Type B pancreatic cell (in vitro differentiated cells): ENCODE measurements around the gene USH2A. TPM values are rescaled to one million over a fixed set of nuclear protein-coding genes. Genes with fewer than 3 reads are reported as not detected.

Experiments used
- DNase-seq: peaks from one replicate; pipeline ENCODE4 v3.0.0; 2021; ENCODE audit warnings: mixed read lengths; ENCODE audit not compliant: unreplicated experiment; ENCODE audit errors: extremely low spot score
- H3K27ac Mint-ChIP-seq: 2 replicates; pipeline ENCODE4 v1.8.0; 2021; ENCODE audit warnings: mild to moderate bottlenecking, mixed read lengths
- H3K27me3 Mint-ChIP-seq: 2 replicates; pipeline ENCODE4 v1.8.0; 2021; ENCODE audit warnings: mixed read lengths
- H3K36me3 Mint-ChIP-seq: 2 replicates; pipeline ENCODE4 v1.8.0; 2021; ENCODE audit warnings: mixed read lengths
- H3K4me1 Mint-ChIP-seq: one replicate; pipeline ENCODE4 v1.8.0; 2021; ENCODE audit warnings: mixed read lengths; ENCODE audit not compliant: unreplicated experiment
- H3K4me3 Mint-ChIP-seq: 2 replicates; pipeline ENCODE4 v1.8.0; 2021; ENCODE audit warnings: mild to moderate bottlenecking, mixed read lengths
- H3K9me3 Mint-ChIP-seq: 2 replicates; pipeline ENCODE4 v1.8.0; 2021; ENCODE audit warnings: mixed read lengths
- total RNA-seq: library from RNA; stranded (reverse); gene quantifications from 2 replicates; pipeline ENCODE4 v1.2.1, GENCODE V29; 2021; ENCODE audit warnings: low replicate concordance
- TF ChIP-seq, protein P1 (sequence below): fragments of 200-600 bp; sonication (generic); conservative IDR thresholded peaks from 2 replicates; pipeline ENCODE4 v1.5.0; 2021; ENCODE audit warnings: antibody characterized with exemption, mild to moderate bottlenecking

Gene USH2A
- total RNA-seq, 1 donor from 2014 or later: 0.22 TPM

GRCh38 chr1:215987092-215987875 is 436.0 kb downstream of the USH2A start:
- TF ChIP-seq, protein P1, sequence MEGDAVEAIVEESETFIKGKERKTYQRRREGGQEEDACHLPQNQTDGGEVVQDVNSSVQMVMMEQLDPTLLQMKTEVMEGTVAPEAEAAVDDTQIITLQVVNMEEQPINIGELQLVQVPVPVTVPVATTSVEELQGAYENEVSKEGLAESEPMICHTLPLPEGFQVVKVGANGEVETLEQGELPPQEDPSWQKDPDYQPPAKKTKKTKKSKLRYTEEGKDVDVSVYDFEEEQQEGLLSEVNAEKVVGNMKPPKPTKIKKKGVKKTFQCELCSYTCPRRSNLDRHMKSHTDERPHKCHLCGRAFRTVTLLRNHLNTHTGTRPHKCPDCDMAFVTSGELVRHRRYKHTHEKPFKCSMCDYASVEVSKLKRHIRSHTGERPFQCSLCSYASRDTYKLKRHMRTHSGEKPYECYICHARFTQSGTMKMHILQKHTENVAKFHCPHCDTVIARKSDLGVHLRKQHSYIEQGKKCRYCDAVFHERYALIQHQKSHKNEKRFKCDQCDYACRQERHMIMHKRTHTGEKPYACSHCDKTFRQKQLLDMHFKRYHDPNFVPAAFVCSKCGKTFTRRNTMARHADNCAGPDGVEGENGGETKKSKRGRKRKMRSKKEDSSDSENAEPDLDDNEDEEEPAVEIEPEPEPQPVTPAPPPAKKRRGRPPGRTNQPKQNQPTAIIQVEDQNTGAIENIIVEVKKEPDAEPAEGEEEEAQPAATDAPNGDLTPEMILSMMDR: no peak
- DNase-seq: no peak
- Mint-ChIP-seq H3K4me1 (no peaks in the 10 kb centered on the region), H3K27ac (no peak overlapping the region), H3K4me3 (no peak overlapping the region), H3K36me3 (no peaks in the 10 kb centered on the region), H3K27me3 (no peaks in the 10 kb centered on the region), H3K9me3 (no peaks in the 10 kb centered on the region)

DNA sequence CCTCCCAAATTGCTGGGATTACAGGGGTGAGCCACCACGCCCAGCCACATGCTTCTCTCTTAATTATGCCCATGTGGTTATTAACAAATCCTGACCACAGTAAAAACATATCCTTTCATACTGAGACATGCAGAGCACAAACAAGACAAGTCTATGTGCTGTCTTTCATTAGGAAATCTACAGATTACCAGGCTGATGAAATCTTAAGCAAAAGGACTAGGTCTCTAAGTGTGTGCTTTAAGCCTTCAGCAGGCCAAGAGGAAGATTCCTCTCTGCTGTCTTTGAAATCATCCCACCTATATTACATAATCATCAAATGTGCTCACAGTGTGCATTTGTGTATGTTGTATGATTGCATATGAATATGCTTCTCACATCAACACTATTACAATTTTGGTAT is 436.8 kb downstream of the USH2A start:
- DNase-seq: no peak
- Mint-ChIP-seq H3K4me3 (no peak overlapping the region), H3K27me3 (no peaks in the 10 kb centered on the region), H3K27ac (no peak overlapping the region), H3K9me3 (no peaks in the 10 kb centered on the region), H3K4me1 (no peaks in the 10 kb centered on the region), H3K36me3 (no peaks in the 10 kb centered on the region)
- TF ChIP-seq, protein P1: no peak

GRCh38 chr1:215983680-215984079 is 439.6 kb downstream of the USH2A start:
- no peaks in the 10 kb centered on the region for H3K36me3 Mint-ChIP-seq
- no peak for DNase-seq
- TF ChIP-seq, protein P1: no peak

DNA sequence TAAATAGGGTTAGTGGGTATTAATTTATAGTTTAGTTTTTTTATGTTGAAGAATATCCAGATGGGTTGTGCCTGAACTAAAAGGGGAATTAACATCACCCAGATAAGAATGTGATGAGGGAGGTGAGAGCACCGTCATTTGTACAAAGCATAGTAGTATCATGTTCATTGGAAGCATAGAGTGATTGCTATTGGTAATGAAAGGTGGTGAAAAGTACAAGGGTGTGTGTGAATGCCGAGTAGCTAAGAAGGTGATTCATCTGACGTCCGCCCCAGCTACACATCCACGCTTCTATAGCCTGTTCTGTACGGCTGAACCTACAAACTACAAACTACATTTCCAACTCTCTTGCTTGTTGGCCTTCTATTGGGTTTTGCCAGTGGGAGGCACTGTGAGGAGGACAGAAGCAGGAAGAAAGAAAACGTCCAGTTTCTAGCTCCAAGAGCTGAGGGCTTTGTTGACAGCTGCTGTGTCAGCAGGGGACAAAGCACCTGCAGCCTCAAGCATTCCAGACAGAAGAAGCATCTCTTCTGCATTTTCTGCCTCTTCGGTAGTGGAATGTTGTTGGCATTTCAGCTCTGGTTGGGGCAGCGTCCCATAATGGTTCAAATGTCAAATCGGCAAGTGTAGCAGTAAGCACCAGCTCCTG is 451.3 kb downstream of the USH2A start:
- TF ChIP-seq, protein P1: no peak
- H3K36me3 Mint-ChIP-seq: no peaks in the 10 kb centered on the region

More at GRCh38 chr1:215983680-215984079, 439.6 kb downstream of the USH2A start:
- H3K4me3 Mint-ChIP-seq: no peak overlapping the region
- no peaks in the 10 kb centered on the region for H3K9me3 Mint-ChIP-seq
- no peaks in the 10 kb centered on the region for H3K27me3 Mint-ChIP-seq
- H3K4me1 Mint-ChIP-seq: no peaks in the 10 kb centered on the region
- no peak overlapping the region for H3K27ac Mint-ChIP-seq

GRCh38 chr1:215970406-215970805 is 452.8 kb downstream of the USH2A start:
- Mint-ChIP-seq H3K4me1 (no peaks in the 10 kb centered on the region), H3K27me3 (peaks cover 17% of the 10 kb centered on the region), H3K36me3 (no peaks in the 10 kb centered on the region), H3K9me3 (no peaks in the 10 kb centered on the region), H3K27ac (no peak overlapping the region), H3K4me3 (no peak overlapping the region)
- TF ChIP-seq, protein P1: no peak
- no peak for DNase-seq

More for the DNA sequence above, 451.3 kb downstream of the USH2A start:
- no peak for DNase-seq
- no peaks in the 10 kb centered on the region for H3K9me3 Mint-ChIP-seq
- H3K4me3 Mint-ChIP-seq: no peak overlapping the region
- H3K27me3 Mint-ChIP-seq: peaks cover 17% of the 10 kb centered on the region
- no peaks in the 10 kb centered on the region for H3K4me1 Mint-ChIP-seq
- H3K27ac Mint-ChIP-seq: no peak overlapping the region
